Stimulated activated CD4-positive, alpha-beta T cell treated with anti-CD3 and anti-CD28 coated beads, TNF-alpha, amount 100 ng/mL, for 4 hours (primary cell): Measurements from ENCODE around the gene PHPT1.

ENCODE experiments used
- DNase-seq, 3 experiments: peaks; one replicate each; pipeline ENCODE4 v3.0.0-alpha.2; 2020; ENCODE audit warnings: low read depth in 3 of 3

PHPT1 gene

GRCh38 chr9:136886610-136887597 lies 37.7 kb downstream of the PHPT1 start:
- peak in 1 of 3 experiments; percentile 32 for DNase-seq

GRCh38 chr9:136888454-136888853 lies 39.2 kb downstream of the PHPT1 start:
- no peak for DNase-seq

- no peak for DNase-seq
Observed at GRCh38 chr9:136889858-136890257, 40.6 kb downstream of the PHPT1 start.

- DNase-seq = no peak
Observed at GRCh38 chr9:136890661-136891060, 41.5 kb downstream of the PHPT1 start.

- no peak for DNase-seq
Observed at GRCh38 chr9:136896027-136896426, 46.8 kb downstream of the PHPT1 start.

GRCh38 chr9:136898483-136899100 lies 49.4 kb downstream of the PHPT1 start:
- no peak for DNase-seq

- no peak for DNase-seq
Observed at GRCh38 chr9:136899196-136899595, 50.0 kb downstream of the PHPT1 start.

GRCh38 chr9:136900556-136900955 lies 51.3 kb downstream of the PHPT1 start:
- DNase-seq = no peak
